NCI-H2227 treated with DMSO at 0.1 percent for 48 hours (cell line): ENCODE data around the gene ABCB1.

Experiments used
- DNase-seq: peaks from one replicate; lab custom pipeline; 2025; lab: John Stamatoyannopoulos, UW

The ABCB1 gene

GRCh38 chr7:87600130-87601124 lies at the start of gene ABCB1:
TSS of gene ABCB1 (minus strand) at chr7:87600884. CDS start at chr7:87600184, 700 bp downstream.
- no peak for DNase-seq

GRCh38 chr7:87648316-87648715 lies 47.6 kb upstream of the ABCB1 start:
- DNase-seq, result no peak

GRCh38 chr7:87645446-87645845 lies 44.8 kb upstream of the ABCB1 start:
- DNase-seq, result no peak

- no peak for DNase-seq
Observed at GRCh38 chr7:87635921-87636320, 35.2 kb upstream of the ABCB1 start.

GRCh38 chr7:87628780-87629569 lies 28.3 kb upstream of the ABCB1 start:
- no peak for DNase-seq

- DNase-seq, result no peak
Observed at GRCh38 chr7:87627634-87627994, 26.9 kb upstream of the ABCB1 start.

- DNase-seq, result no peak
Observed at GRCh38 chr7:87625101-87625500, 24.4 kb upstream of the ABCB1 start.

GRCh38 chr7:87624628-87625027 lies 23.9 kb upstream of the ABCB1 start:
- no peak for DNase-seq

- no peak for DNase-seq
Observed at GRCh38 chr7:87615197-87615596, 14.5 kb upstream of the ABCB1 start.

- no peak for DNase-seq
Observed at GRCh38 chr7:87609916-87610315, 9.2 kb upstream of the ABCB1 start.

GRCh38 chr7:87608431-87608830 lies 7.7 kb upstream of the ABCB1 start:
- DNase-seq, result no peak

GRCh38 chr7:87604264-87604663 lies 3.6 kb upstream of the ABCB1 start:
- no peak for DNase-seq

- DNase-seq, result no peak
Observed at GRCh38 chr7:87599336-87599735, 1.3 kb downstream of the ABCB1 start.

GRCh38 chr7:87598234-87599009 lies 2.3 kb downstream of the ABCB1 start:
- no peak for DNase-seq

GRCh38 chr7:87596696-87597095 lies 4.0 kb downstream of the ABCB1 start:
- DNase-seq, result no peak

GRCh38 chr7:87596136-87596535 lies 4.5 kb downstream of the ABCB1 start:
- DNase-seq, result no peak

GRCh38 chr7:87592300-87592699 lies 8.4 kb downstream of the ABCB1 start:
- DNase-seq, result no peak

GRCh38 chr7:87591211-87591610 lies 9.5 kb downstream of the ABCB1 start:
- DNase-seq, result no peak

- no peak for DNase-seq
Observed at GRCh38 chr7:87590578-87590977, 10.1 kb downstream of the ABCB1 start.

GRCh38 chr7:87589631-87590030 lies 11.1 kb downstream of the ABCB1 start:
- no peak for DNase-seq

GRCh38 chr7:87581723-87582122 lies 19.0 kb downstream of the ABCB1 start:
- no peak for DNase-seq

GRCh38 chr7:87580636-87581035 lies 20.0 kb downstream of the ABCB1 start:
- DNase-seq, result no peak
